Measurements from ENCODE around the gene TXNRD3. TPM values are rescaled to one million over a fixed set of nuclear protein-coding genes. Genes with fewer than 3 reads are reported as not detected.
"Not testable (repeated sequence)": the region's sequence is repeated elsewhere in the genome, so short reads cannot be mapped to it uniquely, and the experiment has no call there.

Gene TXNRD3
- total RNA-seq, 1 donor from 2014 or later: 12.2 TPM

DNA sequence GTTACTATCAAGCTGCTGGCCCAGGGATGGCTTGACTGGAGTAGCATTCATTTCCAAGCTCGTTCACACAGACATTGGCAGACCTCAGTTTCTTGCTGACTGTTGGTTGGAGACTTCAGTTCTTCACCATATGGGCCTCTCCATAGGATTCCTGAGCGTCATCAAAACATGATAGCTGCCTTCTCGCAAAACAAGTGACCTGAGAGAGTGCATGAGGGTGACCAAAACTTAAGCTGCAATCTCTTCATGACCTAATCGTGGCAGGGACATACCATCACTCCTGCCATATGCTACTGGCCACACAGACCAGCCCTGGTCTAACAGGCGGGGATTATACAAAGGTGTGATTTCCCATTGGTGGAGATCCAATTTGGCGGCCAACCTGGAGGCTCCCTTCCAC is 50.2 kb downstream of the TXNRD3 start:
- no peak for DNase-seq (ENCODE audit: low spot score)

DNA sequence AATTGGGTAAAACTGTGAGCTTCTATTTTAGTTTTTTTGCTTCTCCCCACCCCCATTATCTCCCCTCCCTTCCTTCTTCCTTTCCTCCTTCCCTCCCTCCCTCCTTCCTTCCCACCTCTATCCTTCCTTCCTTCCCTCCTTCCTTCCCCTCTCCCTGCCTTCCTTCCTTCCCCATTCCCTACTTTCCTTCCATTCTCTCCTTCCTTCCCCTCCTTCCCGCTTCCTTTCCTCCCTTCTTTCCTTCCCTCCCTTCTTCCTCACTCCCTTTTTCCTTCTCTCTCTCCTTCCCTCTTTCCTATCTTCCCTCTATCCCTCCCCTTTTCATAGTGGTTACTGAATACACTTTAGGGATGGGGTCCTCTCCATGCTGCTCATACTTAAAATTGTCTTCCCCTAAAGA is 55.8 kb downstream of the TXNRD3 start:
- DNase-seq (ENCODE audit: low spot score): no peak

- not testable (repeated sequence) for DNase-seq (ENCODE audit: low spot score)
Measured at GRCh38 chr3:126595479-126595878, 59.4 kb downstream of the TXNRD3 start.

GRCh38 chr3:126591515-126591914 is 63.4 kb downstream of the TXNRD3 start:
- DNase-seq (ENCODE audit: low spot score): not testable (repeated sequence)

- DNase-seq (ENCODE audit: low spot score): no peak
Measured at GRCh38 chr3:126582311-126582710, 72.6 kb downstream of the TXNRD3 start.

DNA sequence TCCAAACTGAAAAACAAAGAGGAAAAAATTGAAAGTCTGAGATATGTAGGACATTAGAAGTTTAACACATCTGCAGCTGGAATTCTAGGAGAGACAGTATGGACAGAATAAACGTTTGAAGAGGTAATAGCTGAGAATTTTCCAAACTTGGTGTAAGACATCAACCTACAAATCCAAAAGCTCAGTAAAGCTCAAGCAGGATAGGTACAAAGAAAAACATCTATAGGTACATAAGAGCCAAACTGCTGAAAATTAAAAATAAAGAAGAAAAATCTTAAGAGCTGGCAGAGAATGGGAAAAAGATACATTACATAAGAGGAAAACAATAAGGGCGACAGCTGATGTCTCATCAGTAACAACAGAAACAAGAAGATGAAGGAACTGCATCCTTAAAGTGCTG is 73.4 kb downstream of the TXNRD3 start:
- DNase-seq (ENCODE audit: low spot score): no peak

DNA sequence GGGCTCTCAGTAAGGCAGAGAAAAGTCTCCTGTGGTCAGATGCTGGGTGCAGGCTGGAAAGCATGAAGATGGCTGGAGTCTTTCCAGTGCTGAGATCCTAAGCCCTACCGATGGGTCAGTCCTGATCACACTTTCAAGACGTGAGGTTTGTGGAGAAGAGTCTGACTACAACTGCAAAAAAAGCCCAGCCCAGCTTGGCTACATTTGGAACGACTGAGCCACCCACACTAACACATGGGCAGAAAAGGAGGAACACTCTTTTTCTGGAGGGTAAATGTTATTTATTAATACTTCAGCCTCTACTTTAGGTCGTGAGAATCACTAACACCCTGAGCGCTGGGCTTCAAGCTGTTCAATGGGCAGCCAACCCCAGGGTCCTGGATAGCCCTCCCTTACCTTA is 74.2 kb downstream of the TXNRD3 start:
- DNase-seq (ENCODE audit: low spot score): no peak

GRCh38 chr3:126578702-126579101 is 76.2 kb downstream of the TXNRD3 start:
- DNase-seq (ENCODE audit: low spot score): no peak

DNA sequence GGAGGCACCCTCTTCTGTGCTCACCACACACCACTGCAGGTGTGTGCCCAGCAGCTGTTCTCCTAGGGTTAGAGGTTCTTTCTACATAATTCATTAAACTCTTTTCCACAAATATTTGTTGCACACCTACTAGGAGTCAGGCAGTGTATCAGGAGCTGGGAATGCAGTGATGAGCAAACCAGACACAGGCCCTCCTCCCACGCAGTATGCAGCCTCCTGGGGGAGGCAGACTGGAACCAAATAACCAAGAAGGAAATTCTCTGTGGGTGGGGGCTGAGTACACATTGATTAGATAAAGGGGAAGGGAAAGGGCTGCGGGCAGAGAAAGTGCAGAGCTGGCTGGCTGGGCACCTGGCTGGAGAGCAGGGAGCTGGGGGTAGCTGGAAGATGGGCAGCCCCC is 77.7 kb downstream of the TXNRD3 start:
- no peak for DNase-seq (ENCODE audit: low spot score)

- no peak for DNase-seq (ENCODE audit: low spot score)
Measured at GRCh38 chr3:126573492-126574117, 81.3 kb downstream of the TXNRD3 start.

- DNase-seq (ENCODE audit: low spot score): peak; percentile 64
Measured at GRCh38 chr3:126571078-126571477, 83.8 kb downstream of the TXNRD3 start.

- DNase-seq (ENCODE audit: low spot score): peak; percentile 53
Measured at GRCh38 chr3:126570103-126570541, 84.8 kb downstream of the TXNRD3 start.

- DNase-seq (ENCODE audit: low spot score): peak; percentile 67
Measured at GRCh38 chr3:126569390-126569975, 85.4 kb downstream of the TXNRD3 start.

DNA sequence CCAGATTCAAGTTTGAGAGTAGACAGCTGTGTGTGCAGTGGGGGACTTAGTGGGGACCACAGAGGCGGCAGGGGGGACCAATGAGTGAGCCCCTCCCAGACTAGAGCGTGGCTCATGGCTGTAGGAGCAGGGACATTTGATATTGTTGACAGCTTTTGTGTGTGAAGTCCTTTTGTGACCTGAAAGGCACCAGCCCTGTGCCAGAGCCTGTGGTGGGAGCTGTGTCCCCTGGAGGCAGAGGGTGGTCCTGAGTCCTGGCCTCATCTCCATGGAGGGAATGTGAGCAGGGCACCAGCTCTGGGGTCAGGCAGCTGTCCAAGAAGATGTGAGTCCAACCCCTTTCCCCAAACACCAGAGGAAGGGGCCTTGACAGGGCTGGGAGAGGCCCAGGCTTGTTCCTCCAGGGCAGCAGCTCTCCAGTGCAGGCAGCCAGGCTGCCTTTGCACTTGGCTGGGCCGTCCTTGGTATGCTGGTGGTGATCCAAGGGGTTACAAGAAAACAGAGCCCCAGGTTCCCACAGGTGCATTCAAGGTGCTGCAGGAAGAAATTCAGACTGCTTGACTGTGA is 86.1 kb downstream of the TXNRD3 start:
- DNase-seq (ENCODE audit: low spot score): peak; percentile 67

- peak; percentile 64 for DNase-seq (ENCODE audit: low spot score)
Measured at GRCh38 chr3:126567696-126568438, 87.1 kb downstream of the TXNRD3 start.

DNA sequence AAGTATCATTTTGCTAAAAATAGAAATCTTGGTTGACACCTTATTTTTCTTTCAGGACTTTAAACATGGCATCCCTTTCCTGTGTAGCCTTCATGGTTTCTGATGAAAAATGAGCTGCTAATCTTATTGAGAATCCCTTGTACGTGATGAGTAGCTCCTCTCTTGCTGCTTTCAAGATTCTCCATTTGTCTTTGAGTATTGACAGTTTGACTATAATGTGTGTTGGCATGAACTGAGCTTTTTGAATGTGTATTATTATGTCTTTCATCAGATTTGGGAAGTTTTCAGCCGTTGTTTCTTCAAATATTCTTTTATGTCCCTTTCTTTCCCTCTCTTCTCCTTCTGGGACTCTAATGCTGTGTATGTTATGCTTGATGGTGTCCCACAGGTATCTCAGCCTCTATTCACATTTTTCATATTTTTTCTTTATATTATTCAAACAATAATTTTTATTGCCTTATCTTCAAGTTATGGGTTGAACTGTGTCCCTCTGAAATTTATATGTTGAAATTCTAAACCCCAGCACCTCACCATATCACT is 92.1 kb downstream of the TXNRD3 start:
- no peak for DNase-seq (ENCODE audit: low spot score)

- DNase-seq (ENCODE audit: low spot score): peak; percentile 76
Measured at GRCh38 chr3:126558336-126559071, 96.4 kb downstream of the TXNRD3 start, which contains the start of gene C3orf22. Gene C3orf22, minus strand, starts transcription at chr3:126558932. Its CDS starts 5,542 bp downstream, at chr3:126553390.

DNA sequence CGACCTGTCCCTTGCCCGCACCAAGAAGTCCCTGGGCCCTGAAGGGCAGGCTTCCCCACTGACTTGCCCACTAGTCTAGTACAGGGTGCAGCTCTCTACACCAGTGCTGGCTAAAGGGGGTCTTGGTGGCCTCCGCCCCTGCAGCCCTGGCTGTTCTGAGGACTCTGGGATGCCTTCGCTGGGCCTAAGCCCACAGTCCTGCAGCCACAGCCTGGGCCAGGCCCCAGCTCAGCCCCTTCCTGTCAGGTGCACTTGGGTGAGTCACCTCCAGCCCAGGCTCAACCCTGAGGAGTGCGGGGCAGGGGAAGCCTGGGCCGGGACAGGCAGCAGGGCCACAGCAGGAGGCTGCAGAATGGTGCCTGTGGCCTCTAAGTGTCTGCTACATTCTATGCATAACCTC is 97.2 kb downstream of the TXNRD3 start:
- DNase-seq (ENCODE audit: low spot score): no peak

GRCh38 chr3:126557415-126557745 is 97.5 kb downstream of the TXNRD3 start:
- DNase-seq (ENCODE audit: low spot score): peak; percentile 84
